ENCODE data around the gene MEIOSIN. TPM values are rescaled to one million over a fixed set of nuclear protein-coding genes. Genes with fewer than 3 reads are reported as not detected.

MEIOSIN gene
- total and polyA plus RNA-seq, 2 of the 13 experiments (the other 11 are each of a cell fraction or from before 2014, with no cell fraction given), result not detected

DNA sequence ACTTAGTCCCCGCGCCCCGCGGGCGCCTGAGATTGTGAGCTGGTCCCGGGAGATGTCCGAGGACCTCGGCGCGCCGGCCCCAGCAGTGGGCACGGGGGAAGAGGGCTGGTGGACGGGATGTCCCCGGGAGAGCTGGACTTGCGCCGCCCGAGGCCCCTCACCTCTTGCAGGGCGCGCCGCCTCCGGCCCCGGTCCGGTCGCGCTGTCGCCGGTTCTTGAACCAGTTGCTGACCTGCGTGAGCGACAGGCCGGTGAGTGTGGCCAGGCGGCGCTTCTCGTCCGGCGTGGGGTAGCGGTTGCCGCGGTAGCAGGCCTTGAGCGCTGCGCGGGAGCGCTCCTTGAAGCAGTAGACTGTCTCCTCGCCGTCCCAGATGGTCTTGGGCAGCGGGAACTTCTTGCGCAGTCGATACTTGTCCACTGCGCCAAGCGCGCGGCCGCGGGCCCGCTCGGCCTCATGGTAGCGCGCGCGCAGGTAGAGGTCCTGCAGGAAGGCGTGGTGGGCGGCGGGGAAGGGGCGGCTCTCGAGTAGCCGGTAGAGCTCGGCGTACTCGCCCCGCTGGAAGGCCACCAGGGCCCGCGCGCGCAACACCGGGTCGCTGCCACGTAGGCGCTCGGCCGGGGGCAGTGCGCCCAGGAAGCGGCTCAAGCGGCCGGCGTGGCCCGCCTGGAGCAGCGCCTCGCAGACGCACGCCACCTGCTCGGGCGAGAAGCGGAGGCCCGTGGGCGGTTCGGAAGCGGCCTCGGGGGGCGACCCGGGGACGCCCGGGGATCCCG, 34.8 kb downstream of the MEIOSIN start (continued):
- TF ChIP-seq, protein P1, sequence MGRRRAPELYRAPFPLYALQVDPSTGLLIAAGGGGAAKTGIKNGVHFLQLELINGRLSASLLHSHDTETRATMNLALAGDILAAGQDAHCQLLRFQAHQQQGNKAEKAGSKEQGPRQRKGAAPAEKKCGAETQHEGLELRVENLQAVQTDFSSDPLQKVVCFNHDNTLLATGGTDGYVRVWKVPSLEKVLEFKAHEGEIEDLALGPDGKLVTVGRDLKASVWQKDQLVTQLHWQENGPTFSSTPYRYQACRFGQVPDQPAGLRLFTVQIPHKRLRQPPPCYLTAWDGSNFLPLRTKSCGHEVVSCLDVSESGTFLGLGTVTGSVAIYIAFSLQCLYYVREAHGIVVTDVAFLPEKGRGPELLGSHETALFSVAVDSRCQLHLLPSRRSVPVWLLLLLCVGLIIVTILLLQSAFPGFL (CRISPR knock-in tag; IDR thresholded peaks at IDR 0.05), result no peak
- TF ChIP-seq HNRNPLL (IDR thresholded peaks at IDR 0.05; ENCODE audit: low read depth, low read length, poor library complexity, severe bottlenecking) (peak; percentile 95), FOSL1 (CRISPR knock-in tag; IDR thresholded peaks at IDR 0.05; ENCODE audit: borderline replicate concordance) (no peak), EP300 (IDR thresholded peaks at IDR 0.05; ENCODE audit: low read depth in 2 of 2, low read length in 2 of 2) (no peak), EP300 (CRISPR knock-in tag; IDR thresholded peaks at IDR 0.05; ENCODE audit: borderline replicate concordance) (no peak), NCOA5 (CRISPR knock-in tag; IDR thresholded peaks at IDR 0.05) (0 out of 2 replicates have a peak, but pooled peaks have one; percentile 86), CC2D1A (CRISPR knock-in tag; IDR thresholded peaks at IDR 0.05) (no peak), HNRNPK (IDR thresholded peaks at IDR 0.05; ENCODE audit: low read depth, low read length, poor library complexity, severe bottlenecking) (no peak), ZNF644 (CRISPR knock-in tag; IDR thresholded peaks at IDR 0.05; ENCODE audit: low read depth) (no peak)
- TF ChIP-seq, protein P2, sequence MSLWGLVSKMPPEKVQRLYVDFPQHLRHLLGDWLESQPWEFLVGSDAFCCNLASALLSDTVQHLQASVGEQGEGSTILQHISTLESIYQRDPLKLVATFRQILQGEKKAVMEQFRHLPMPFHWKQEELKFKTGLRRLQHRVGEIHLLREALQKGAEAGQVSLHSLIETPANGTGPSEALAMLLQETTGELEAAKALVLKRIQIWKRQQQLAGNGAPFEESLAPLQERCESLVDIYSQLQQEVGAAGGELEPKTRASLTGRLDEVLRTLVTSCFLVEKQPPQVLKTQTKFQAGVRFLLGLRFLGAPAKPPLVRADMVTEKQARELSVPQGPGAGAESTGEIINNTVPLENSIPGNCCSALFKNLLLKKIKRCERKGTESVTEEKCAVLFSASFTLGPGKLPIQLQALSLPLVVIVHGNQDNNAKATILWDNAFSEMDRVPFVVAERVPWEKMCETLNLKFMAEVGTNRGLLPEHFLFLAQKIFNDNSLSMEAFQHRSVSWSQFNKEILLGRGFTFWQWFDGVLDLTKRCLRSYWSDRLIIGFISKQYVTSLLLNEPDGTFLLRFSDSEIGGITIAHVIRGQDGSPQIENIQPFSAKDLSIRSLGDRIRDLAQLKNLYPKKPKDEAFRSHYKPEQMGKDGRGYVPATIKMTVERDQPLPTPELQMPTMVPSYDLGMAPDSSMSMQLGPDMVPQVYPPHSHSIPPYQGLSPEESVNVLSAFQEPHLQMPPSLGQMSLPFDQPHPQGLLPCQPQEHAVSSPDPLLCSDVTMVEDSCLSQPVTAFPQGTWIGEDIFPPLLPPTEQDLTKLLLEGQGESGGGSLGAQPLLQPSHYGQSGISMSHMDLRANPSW (CRISPR knock-in tag; IDR thresholded peaks at IDR 0.05; ENCODE audit: borderline replicate concordance), result no peak
- TF ChIP-seq, protein P3, sequence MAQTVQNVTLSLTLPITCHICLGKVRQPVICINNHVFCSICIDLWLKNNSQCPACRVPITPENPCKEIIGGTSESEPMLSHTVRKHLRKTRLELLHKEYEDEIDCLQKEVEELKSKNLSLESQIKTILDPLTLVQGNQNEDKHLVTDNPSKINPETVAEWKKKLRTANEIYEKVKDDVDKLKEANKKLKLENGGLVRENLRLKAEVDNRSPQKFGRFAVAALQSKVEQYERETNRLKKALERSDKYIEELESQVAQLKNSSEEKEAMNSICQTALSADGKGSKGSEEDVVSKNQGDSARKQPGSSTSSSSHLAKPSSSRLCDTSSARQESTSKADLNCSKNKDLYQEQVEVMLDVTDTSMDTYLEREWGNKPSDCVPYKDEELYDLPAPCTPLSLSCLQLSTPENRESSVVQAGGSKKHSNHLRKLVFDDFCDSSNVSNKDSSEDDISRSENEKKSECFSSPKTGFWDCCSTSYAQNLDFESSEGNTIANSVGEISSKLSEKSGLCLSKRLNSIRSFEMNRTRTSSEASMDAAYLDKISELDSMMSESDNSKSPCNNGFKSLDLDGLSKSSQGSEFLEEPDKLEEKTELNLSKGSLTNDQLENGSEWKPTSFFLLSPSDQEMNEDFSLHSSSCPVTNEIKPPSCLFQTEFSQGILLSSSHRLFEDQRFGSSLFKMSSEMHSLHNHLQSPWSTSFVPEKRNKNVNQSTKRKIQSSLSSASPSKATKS (CRISPR knock-in tag; IDR thresholded peaks at IDR 0.05), result 0 out of 2 replicates have a peak, but pooled peaks have one; percentile 42
- TF ChIP-seq, protein P4, sequence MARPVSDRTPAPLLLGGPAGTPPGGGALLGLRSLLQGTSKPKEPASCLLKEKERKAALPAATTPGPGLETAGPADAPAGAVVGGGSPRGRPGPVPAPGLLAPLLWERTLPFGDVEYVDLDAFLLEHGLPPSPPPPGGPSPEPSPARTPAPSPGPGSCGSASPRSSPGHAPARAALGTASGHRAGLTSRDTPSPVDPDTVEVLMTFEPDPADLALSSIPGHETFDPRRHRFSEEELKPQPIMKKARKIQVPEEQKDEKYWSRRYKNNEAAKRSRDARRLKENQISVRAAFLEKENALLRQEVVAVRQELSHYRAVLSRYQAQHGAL (CRISPR knock-in tag; IDR thresholded peaks at IDR 0.05; ENCODE audit: not compliant biosample characterization), result no peak
- TF ChIP-seq, protein P5, sequence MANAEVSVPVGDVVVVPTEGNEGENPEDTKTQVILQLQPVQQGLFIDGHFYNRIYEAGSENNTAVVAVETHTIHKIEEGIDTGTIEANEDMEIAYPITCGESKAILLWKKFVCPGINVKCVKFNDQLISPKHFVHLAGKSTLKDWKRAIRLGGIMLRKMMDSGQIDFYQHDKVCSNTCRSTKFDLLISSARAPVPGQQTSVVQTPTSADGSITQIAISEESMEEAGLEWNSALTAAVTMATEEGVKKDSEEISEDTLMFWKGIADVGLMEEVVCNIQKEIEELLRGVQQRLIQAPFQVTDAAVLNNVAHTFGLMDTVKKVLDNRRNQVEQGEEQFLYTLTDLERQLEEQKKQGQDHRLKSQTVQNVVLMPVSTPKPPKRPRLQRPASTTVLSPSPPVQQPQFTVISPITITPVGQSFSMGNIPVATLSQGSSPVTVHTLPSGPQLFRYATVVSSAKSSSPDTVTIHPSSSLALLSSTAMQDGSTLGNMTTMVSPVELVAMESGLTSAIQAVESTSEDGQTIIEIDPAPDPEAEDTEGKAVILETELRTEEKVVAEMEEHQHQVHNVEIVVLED (CRISPR knock-in tag; IDR thresholded peaks at IDR 0.05; ENCODE audit: borderline replicate concordance), result peak; percentile 36; the same call in 1 of the 2 replicates
- TF ChIP-seq, protein P6, sequence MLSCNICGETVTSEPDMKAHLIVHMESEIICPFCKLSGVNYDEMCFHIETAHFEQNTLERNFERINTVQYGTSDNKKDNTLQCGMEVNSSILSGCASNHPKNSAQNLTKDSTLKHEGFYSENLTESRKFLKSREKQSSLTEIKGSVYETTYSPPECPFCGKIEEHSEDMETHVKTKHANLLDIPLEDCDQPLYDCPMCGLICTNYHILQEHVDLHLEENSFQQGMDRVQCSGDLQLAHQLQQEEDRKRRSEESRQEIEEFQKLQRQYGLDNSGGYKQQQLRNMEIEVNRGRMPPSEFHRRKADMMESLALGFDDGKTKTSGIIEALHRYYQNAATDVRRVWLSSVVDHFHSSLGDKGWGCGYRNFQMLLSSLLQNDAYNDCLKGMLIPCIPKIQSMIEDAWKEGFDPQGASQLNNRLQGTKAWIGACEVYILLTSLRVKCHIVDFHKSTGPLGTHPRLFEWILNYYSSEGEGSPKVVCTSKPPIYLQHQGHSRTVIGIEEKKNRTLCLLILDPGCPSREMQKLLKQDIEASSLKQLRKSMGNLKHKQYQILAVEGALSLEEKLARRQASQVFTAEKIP (CRISPR knock-in tag; IDR thresholded peaks at IDR 0.05; ENCODE audit: borderline replicate concordance), result no peak

Measured in HepG2 (cell line).